Germinal center (tissue), 1 donor: ENCODE data around the gene STX2.
"Not testable (repeated sequence)": the region's sequence is repeated elsewhere in the genome, so short reads cannot be mapped to it uniquely, and the experiment has no call there.

Experiments used
- DNase-seq: peaks from one replicate; pipeline ENCODE4 v3.0.0; 2012; ENCODE audit warnings: mixed read lengths, low spot score

Gene STX2

DNA sequence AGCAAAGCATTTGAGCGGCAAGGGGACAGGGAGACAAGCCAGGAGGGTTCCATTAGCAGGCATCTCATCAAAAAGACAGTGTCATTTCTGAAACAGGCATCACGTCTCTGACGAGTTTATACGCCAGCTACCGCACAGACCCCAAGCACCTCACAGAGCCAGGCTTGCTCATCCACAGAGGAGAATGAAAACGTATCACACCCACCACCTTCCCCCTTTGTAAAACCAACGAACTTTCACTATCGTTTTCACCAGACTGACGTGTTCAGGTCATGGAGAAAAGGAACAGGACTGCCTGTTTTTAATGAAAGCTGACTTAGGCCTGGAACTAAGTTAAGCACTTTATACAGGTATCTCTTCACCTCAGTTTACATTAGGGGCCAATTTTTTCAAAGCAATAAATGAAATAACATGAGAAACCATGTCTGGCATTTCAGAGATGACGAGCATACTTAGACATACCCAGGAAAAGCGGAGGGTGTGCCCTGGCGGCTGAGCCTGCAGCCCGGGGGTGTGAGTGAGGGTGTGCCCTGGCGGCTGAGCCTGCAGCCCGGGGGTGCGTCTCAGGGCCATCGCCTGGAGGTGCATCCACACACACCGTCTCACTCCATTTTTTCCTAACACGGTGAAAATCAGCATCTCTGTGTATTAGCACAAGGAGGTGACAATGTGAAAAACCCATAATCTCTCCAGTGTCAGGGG, 41.9 kb downstream of the STX2 start:
- DNase-seq = no peak

DNA sequence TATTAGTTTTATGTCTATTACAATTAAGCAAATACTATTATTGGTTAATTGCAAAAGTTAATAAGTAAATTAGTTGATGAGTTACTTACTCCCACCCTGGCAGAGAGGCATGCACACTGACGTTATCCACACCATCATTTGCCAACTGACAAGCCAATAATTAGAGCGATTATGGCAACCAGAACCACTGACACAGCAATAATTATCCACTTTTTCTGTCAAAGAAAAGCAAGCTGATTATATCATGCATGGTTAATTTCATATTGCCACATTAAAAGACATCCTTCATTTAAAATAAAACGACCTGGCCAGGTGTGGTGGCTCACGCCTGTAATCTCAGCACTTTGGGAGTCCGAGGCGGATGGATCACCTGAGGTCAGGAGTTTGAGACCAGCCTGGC, 43.1 kb downstream of the STX2 start:
- no peak for DNase-seq

DNA sequence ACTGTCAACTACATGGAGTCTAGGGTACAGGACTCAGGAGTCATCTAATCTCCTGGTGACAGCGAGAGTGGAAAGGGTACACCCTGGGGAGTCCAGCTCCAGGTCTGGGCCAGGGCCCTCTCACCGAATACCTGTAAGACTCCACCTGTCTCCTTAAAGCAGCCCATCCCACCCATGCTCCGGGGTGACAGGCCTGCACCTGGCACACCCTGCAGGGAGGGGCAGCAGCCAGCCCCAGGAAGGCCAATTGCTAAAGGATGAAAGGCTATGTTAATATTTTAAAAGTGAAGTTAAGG, 45.5 kb downstream of the STX2 start:
- DNase-seq = no peak

DNA sequence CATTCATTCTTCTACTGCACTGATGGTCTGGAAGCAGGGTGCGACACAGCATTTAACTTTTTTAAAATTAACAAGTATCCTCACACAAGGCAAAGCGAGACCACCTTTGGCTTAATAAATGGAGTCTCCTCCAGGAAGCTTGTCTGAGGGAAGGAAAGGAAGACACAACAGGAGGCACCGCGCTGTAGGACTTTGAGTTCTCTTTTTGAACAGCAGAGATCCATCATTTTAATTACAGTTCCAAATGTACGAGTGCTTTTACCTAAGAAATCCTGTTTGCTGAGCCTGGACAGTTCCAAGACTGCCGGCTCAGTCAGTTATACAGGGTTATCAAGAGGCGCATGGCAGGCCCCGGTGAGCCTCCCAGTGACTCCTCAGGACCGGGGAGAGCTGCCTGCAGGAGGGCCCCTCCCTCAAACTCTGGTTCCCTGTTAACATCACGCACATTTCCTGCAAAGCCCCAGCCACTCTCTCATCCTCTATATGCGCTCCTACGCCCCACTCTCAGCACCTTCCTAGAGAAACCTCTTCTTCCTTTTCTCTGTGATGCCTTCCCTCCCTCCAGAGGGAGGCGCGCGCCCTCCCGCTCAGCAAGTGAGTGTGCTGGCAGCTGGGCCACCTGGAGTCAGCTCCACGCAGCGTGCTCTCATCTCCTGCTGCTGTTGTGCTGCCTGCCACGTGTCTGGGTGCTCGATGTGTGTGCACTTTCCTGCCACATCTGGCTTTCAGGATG, 46.1 kb downstream of the STX2 start:
- DNase-seq = no peak

DNA sequence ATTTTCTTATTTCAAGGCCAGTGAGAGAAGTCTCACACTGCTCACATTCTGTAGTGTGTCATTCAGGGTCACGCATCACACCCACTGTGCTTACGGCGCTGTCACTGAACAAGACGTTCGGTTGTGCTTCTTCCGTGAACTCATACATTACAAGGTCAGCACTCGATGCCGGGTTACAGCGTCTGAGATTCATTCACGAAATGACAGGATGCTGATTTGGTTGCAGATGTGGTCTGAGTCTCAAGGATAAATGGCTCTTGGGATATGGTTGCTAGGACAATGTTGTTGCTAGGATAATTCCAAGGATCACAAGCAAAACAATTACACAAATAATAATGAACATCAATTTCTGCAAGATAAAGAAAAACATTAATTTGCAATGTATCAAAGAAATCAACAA, 47.4 kb downstream of the STX2 start:
- no peak for DNase-seq

DNA sequence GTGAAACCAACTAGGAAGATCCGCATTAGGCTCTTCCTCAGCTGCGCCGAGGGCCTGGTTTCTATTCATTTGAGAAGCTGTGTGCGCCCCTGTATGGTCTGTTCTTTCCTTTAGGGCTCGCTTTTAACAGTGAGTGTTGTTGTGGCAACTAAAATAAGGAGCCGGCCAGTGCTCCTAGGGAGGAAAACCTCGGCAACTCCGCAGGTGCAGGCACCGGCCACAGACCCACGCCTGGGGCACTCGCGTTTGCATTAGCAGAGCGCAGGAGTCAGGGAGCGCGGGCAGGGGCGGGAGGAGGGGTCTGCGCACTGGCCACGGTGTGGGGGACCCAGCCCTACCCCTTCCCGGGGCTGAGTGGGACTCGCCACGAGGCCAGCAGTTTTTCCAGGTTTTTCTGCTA, 50.5 kb downstream of the STX2 start:
- DNase-seq = no peak

DNA sequence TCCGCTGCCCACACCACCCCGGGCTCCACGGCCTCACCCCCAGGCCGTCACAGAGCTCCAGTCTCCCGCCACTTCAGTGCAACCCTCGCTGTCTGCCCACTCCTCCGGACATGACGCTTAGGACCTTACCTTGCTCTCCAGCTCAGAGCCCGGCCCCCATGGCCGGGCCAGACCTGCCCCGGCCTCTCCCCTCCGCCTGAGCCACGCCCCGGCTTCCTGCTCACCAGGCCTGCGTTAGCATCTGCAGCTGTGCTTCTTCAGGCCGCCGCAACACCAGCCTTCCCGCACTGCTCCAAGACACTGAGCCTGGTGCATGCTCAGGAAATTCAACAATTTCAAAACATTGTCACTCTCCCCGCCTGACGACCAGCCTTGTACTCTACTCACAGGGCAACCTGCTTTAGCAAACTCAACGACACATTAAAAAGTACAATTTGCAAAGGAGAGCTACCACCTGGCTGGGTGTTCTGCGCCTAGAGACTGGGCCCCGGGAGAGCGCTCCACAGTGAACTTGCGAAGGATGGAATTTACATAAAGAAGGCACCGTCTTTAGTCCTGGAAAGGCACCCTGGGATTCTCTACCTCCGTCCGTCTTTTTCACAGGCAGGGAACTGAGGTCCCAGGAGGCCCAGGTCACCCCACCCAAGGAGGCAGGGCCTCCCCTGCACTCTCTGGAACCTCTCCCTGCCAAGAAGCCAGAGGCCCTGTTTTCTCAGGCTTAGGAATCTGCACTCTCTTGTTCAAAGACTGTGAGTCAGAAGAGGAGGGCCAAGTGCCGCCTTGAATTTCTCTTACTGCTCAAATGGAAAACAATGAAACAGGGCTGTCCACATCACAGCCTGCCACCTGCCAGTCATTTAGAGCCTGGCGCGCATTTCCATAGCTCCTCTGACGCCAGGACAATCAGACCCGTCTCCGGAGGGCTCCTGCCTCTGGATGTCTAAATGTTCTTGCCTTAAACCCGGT, 51.3 kb downstream of the STX2 start:
- DNase-seq = no peak

DNA sequence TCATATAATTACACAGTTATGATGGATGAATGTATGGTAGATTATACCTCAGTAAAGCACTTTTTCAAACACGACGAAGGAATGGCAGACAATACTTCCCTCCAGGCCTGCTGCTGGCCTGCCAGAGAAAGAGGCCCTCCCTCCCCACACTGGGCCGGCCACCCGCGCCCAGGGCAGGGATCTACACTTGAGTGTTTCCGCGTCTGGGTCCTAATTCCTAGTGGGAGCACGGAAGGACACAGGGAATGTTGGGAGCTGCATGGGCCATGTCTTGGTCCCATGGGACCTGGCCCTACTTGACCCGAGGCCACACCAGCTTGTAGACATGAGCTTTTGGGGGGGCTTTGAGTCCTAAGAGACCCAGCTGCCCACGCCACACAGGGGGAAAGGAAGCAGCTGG, 52.0 kb downstream of the STX2 start:
- DNase-seq = no peak

DNA sequence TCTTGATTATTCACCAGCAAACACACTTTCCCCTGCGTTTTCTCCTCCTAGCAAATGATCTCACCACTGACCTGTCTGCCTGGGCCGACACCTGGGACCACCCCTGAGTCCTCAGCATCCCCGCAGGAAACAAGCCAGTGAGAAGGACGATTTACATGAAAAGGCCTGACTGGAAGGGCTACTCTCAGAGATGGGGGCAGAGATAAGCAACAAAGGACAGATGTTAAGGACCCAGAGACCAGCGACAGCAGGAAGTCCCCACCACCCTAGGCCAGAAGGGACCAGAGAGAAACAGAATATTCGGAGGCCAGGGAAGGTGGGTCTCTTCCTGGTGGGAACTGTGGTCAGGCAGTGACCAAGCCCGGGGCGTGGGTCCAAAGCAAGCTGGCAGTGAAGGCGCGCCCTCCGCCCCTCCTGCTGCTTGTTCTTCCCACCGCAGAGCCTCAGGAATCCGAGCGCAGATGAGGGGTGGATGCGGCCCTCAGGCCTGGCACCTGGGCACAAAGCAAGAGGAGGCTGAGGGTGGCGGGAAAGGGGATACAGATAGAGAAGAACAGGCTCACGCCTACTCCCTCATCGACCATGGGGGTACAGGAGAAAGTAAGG, 55.8 kb downstream of the STX2 start:
- DNase-seq = no peak

DNA sequence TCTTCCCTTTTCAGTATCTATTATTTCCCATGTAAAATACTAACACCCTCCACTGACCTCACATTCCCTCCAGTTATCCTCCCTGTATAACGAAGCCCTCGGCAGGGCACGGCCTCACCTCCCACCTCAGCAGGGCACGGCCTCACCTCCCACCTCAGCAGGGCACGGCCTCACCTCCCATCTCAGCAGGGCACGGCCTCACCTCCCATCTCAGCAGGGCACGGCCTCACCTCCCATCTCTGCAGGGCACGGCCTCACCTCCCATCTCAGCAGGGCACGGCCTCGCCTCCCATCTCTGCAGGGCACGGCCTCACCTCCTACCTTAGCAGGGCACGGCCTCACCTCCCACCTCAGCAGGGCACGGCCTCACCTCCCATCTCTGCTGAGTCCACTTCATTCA, 56.8 kb downstream of the STX2 start:
- not testable (repeated sequence) for DNase-seq

DNA sequence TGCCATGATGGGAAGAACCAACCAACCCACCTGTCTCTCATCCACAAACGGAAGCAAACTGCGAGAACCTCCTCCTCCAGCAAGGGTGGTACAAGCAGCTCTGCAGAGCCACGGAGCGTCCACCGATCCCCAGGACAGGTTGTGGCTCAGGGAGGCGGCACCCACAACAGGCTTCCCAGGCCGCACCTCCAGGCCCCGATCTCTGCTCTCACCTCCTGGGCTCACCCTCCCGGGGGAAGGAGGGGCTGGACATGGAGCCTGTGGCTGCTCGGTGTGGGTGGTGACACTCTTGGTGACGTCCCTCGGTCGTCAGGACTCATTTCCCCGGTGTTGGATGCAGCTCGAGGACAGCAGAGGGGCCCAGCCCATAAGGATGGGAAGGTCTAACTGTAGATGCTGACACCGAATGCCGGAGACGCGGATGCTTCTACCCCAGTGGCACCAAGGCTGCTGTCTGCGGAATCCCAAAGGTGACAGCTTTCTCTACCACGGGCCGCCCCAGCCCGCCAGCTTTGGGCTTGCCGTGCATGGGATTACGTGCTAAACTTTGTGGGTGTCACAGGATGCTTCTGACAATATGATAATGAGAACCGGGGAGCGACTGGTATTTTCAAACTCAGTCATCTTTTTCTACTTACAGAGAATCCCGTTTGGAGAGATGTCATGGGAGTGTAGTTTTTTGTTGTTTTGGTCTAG, 58.0 kb downstream of the STX2 start:
- DNase-seq = no peak

DNA sequence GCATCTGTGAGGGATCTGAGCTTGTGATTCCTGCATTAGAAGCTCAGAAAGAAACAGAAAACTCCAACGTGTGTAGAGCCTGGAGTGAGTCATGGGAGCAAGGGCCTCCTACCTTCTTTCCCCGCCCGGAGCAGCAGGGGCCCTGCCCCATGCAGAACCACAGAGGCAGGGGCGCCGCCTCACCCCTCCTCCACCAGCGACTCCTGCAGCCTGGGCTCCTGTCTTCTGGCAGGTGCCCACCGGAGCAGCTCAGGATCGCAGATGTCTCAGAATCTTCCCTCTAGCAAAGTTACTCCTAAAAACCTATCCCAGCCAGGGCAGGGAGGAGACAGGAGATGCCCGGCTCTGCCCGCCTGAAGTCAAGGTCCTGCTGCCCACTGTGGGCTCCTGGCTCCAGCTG, 58.7 kb downstream of the STX2 start:
- DNase-seq = no peak

DNA sequence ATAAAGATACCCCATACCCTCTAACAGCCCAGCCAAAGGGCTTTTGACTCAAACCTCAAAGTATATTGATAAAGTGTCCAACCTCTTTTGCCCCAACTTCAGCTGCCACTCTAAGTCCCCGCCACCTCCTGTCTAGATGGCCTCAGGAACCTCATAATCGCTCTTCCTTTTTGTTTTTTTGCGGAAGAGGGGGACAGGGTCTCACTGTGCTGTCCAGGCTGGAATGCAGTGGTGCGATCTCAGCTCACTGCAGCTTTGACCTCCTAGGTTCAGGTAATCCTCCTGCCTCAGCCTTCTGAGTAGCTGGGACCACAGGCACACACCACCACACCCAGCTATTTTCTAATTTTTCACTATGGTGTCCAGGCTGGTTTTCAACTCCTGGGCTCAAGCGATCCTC, 60.3 kb downstream of the STX2 start:
- DNase-seq = no peak

DNA sequence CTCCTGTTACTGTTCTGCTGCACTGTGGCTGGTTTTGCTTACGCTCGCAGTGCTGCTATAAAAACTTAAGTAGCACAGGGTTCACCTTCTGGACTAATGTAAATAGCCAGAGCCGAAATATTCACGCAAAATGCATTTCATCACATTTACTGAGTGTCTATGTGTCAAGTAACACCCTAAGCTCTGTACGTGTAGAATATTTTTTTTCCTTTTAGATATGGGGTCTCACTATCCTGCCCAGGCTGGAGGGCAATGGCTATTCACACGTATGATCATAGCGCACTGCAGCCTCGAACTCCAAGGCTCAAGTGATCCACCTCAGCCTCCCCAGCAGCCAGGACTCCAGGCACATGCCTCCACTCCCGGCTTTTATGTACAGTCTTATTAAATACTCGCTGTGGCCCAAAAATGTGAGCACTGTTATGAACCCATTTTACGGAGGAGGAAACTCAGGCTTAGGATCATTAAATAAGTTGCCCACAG, 62.2 kb downstream of the STX2 start:
- no peak for DNase-seq

DNA sequence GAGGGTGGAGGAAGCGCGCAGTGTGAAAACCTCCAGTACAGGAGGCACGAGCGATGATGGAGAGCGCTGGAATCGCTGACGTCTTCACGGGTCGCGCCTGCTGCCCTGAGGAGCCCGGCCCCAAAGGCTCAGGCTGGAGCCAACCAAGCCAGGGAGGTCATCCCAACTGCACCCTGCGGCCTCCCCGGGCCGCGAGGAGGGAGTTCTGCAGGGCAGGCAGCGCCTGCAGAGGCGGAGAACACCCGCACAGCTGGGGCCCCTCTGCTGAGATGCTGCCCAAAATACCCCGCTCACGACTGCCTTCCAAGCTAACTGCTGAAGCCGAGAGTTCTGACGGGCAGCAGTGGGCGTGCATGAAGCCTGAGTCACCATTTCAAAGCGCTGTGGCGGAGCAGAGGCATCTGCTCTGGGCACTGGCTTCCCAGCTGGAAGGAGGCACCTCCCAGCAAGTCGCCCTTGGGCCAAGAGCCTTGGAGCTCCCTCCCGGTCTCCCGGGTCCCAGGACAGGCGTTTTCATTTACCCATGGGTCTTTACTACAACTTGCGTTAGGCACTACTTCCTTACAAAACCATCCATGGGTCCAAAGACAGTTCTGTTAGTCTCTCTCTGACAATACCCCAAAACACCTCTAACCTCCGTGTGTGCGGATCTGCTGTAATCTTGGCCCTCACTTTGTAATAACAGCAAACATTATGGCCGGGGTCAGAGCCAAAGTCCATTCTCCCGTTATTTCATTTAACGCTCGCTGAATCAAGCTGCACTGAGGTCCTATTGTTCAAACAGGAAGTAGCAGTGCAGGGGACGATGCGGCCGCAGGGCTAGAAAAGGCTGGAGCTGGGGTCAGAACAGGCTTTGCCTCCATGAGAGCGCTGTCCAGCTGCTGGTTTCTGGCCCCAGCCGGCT, 62.8 kb downstream of the STX2 start:
- DNase-seq = no peak

DNA sequence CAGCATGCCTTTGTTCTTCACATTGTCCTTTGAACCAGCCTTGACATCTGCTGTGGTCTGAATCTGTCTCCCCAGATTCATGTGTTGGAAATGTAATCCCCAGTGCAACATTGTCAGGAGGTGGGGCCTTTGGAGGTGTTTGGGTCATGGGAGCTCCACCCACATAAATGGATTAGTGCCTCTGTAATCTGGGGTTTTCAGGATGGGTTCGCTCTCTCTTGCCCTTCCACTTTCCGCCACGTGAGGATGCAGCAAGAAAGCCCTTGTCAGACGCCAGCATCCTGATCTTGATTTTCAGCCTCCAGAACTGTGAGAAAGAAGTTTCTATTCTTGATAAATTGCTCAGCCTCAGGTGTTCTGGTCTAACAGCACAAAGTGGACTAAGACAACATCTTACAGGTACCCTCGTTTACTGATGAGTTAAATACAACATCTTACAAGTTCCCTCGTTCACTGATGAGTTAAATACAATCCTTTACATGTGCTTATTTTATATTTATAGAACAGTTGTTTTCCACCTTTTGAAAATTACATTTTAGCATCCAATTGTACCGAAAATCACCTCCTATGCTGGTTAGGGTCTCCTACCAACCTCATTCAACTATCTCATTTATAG, 68.5 kb downstream of the STX2 start:
- DNase-seq = no peak

DNA sequence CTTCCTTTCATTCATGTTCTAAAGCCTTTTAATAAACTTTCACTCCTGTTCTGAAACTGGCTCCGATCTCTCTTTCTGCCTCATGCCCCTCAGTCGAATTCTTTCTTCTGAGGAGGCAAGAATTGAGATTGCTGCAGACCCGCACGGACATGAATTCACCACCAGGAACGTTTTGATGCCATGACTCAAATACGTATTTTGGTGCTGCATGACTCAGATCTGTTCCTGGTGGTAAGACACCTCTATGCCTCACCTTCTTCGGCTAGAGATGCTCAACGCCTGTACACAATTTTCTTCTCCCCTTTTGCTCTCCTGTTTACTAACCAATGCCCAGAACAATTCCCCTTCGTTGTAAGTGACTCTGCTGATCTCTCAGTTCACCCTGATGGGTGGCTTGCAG, 70.9 kb downstream of the STX2 start:
- no peak for DNase-seq

DNA sequence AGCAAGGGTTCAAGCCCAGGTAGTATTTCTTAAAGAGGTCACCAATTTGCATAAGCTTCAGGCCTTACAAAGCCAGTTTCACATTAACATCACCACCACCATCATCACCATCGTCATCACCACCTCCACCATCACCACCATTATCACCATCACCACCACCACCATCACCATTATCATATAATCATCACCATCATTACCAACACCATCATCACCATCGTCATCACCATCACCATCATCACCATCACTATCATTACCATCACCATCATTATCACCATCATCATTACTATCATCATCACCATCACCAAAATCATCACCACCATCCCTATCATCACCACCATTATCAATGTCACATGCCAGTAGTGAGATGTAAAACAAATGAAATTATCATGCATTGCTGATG, 72.6 kb downstream of the STX2 start:
- no peak for DNase-seq

DNA sequence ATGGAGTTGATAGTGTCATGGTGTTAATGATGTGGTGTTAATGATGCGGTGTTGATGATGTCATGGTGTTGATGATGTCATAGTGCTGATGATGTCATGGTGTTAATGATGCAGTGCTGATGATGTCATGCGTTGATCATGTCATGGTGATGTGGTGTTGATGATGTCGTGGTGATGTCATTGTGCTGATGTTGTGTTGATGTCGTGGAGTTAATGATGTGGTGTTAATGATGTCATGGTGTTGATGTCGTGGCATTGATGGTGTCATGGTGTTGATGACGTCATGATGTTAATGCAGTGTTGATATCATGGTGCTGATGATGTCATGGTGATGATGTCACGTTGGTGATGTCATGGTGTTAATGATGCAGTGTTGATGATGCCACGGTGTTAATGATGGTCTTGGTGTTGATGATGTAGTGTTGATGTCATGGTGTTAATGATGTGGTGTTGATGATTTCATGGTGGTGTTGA, 73.8 kb downstream of the STX2 start:
- DNase-seq = no peak
